ENCODE results near the gene EMSY.

DNA sequence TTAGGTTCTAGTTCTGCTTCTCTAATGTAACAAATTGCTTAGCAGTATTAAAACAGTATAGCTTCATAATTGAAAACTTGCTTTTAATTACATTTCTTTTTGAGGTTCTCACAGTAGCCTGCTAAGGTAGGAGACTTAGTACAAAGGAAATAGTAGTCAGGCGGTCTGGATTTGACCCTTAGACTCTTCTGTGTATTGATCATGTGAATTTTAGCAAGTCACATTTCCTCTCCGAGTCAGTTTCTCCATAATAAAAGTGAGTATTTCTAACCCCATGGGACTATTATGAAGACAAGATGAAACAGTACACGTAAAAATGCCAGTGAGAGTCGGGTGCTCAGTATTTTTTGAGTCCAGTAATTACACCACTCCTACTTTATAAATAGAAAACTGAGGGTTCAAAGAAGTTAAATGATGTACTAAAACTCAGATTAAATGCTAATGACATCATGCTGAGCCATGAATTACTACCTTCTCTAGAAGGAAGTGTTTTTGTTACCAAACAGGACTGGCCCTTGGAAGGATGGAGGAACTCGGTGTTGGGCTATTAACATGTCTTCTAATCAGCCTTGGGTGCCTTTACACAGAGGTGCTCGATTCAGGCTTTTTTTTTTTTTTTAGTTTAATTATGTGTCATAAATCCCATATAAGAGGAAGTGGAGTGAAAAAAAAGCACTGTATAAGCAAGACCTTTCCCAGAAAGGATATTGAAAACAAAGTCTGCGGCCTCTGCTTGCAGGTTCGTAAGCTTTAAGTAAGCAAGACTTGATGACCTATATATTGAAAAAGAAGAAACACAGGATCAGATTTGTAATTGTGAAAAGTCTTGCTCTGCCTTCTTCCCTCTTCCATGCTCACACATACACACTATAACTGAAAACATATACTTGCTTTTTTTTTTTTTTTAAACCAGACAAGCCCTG is 109.0 kb downstream of the EMSY start:
- TF ChIP-seq, protein P1, sequence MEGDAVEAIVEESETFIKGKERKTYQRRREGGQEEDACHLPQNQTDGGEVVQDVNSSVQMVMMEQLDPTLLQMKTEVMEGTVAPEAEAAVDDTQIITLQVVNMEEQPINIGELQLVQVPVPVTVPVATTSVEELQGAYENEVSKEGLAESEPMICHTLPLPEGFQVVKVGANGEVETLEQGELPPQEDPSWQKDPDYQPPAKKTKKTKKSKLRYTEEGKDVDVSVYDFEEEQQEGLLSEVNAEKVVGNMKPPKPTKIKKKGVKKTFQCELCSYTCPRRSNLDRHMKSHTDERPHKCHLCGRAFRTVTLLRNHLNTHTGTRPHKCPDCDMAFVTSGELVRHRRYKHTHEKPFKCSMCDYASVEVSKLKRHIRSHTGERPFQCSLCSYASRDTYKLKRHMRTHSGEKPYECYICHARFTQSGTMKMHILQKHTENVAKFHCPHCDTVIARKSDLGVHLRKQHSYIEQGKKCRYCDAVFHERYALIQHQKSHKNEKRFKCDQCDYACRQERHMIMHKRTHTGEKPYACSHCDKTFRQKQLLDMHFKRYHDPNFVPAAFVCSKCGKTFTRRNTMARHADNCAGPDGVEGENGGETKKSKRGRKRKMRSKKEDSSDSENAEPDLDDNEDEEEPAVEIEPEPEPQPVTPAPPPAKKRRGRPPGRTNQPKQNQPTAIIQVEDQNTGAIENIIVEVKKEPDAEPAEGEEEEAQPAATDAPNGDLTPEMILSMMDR (IDR thresholded peaks at IDR 0.05) = no peak
- TF ChIP-seq POLR2A (IDR thresholded peaks at IDR 0.05) = no peak

All from thyroid gland (tissue), 4 donors.